NT2/D1 (cell line): ENCODE results near the gene FTCD.

Source experiments
- DNase-seq: peaks from one replicate; pipeline ENCODE4 v3.0.0-alpha.2; 2011; ENCODE audit warnings: low read depth, low spot score
- H3K27me3 ChIP-seq: 2 replicates; pipeline ENCODE4 v1.6.0; 2011; ENCODE audit warnings: mild to moderate bottlenecking; ENCODE audit not compliant: insufficient read length, insufficient read depth
- H3K36me3 ChIP-seq: 2 replicates; pipeline ENCODE4 v1.6.1; 2011; ENCODE audit warnings: mild to moderate bottlenecking, low read length, mixed read lengths; ENCODE audit not compliant: insufficient read depth, insufficient read length
- H3K4me1 ChIP-seq: 2 replicates; pipeline ENCODE4 v1.5.1; 2011; ENCODE audit not compliant: insufficient read depth, insufficient read length
- H3K4me3 ChIP-seq: 2 replicates; pipeline ENCODE4 v1.5.1; 2011; ENCODE audit warnings: low read depth; ENCODE audit not compliant: insufficient read length
- H3K9ac ChIP-seq: 2 replicates; pipeline ENCODE4 v1.6.0; 2011; ENCODE audit warnings: low read depth; ENCODE audit not compliant: insufficient read length
- H3K9me3 ChIP-seq: 2 replicates; pipeline ENCODE4 v1.5.1; 2011; ENCODE audit warnings: mild to moderate bottlenecking, low read length; ENCODE audit not compliant: insufficient read depth
- SUZ12 ChIP-seq: IDR thresholded peaks from 2 replicates; pipeline ENCODE4 v1.6.1; 2011; ENCODE audit not compliant: insufficient read length, insufficient read depth; ENCODE audit errors: extremely low read depth
- YY1 ChIP-seq: IDR thresholded peaks from 2 replicates; pipeline ENCODE4 v1.6.1; 2011; ENCODE audit not compliant: insufficient read length, insufficient read depth
- ZNF274 ChIP-seq: IDR thresholded peaks from 2 replicates; pipeline ENCODE4 v1.6.1; 2011; ENCODE audit warnings: mild to moderate bottlenecking, low read depth, low read length

The FTCD gene

DNA sequence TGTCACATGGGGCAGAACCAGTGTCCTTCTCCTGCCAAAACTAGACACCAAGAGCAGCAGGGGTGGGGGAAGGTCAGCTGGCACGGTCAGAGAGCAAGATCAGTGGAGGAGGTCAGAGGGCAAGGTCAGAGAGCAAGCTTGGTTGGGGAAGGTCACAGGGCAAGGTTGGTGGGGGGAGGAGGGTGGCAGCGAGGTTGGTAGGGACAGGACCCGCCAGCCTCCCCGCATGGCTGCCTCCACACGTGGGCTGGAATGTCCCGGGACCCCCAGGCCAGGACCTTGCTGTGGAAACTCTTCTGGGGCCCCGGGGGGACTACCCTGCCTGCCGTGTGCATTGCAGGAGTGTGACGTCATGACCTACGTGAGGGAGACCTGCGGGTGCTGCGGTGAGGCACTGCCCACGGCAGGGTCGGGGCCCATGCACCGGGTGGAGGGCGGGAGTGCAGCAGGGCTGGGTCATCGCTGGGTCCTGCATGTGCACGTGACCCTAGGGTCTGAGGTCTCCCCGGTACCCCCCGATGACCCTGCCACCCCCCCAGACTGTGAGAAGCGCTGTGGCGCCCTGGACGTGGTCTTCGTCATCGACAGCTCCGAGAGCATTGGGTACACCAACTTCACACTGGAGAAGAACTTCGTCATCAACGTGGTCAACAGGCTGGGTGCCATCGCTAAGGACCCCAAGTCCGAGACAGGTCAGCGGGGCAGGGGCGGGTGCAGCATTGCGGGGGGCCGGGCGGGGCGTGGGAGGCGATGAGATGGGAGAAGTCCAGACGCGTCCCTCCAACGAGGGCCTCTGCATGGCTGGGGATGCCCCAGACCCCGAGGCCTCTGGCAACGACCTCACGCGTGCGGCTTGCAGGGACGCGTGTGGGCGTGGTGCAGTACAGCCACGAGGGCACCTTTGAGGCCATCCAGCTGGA lies 30.2 kb downstream of the FTCD start:
- no peak for TF ChIP-seq SUZ12
- no peak for TF ChIP-seq YY1
- TF ChIP-seq ZNF274: no peak
- Histone ChIP-seq H3K4me3 (no peak overlapping the region), H3K36me3 (peaks cover 97% of the 10 kb centered on the region), H3K27me3 (no peaks in the 10 kb centered on the region), H3K9ac (no peak overlapping the region), H3K9me3 (no peaks in the 10 kb centered on the region), H3K4me1 (peaks cover 22% of the 10 kb centered on the region)
- no peak for DNase-seq

DNA sequence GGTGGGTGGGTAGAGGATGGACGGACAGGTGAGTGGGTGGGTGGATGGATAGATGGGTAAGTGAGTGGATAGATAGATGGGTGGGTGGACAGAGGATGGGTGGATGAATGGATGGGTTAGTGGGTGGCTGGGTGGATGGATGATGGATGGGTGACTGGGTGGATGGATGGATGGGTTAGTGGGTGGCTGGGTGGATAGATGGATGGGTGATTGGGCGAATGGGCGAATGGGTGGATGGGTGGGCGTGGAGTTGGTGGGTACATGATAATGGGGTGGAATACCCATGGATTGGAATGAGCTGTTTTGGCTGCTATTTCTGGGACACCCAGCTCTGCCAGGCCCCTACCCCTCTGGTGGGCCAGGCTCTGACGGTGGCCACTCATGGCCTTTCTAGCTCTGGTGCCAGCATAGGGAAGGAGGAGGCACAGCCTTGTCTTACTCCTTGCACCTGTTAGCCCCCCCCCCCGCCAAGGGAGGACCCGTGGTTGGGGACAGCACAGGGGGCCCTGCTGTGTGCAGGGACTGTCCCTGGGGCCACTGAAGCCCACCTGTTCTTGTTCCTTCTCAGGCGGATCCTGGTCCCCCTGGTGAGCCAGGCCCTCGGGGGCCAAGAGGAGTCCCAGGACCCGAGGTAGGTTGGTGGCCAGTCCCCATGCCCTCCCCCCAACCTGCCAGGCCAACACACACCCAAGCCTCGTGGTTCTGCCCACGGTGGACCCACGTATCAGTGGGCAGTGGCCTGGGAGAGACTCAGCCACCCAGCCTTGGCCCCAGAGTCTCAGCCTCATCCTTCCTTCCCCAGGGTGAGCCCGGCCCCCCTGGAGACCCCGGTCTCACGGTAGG lies 31.1 kb downstream of the FTCD start:
- Histone ChIP-seq H3K4me3 (no peak overlapping the region), H3K4me1 (peaks cover 22% of the 10 kb centered on the region), H3K9me3 (no peaks in the 10 kb centered on the region), H3K9ac (no peak overlapping the region), H3K27me3 (no peaks in the 10 kb centered on the region), H3K36me3 (peaks cover 97% of the 10 kb centered on the region)
- no peak for DNase-seq
- no peak for TF ChIP-seq YY1
- TF ChIP-seq ZNF274: no peak
- no peak for TF ChIP-seq SUZ12

DNA sequence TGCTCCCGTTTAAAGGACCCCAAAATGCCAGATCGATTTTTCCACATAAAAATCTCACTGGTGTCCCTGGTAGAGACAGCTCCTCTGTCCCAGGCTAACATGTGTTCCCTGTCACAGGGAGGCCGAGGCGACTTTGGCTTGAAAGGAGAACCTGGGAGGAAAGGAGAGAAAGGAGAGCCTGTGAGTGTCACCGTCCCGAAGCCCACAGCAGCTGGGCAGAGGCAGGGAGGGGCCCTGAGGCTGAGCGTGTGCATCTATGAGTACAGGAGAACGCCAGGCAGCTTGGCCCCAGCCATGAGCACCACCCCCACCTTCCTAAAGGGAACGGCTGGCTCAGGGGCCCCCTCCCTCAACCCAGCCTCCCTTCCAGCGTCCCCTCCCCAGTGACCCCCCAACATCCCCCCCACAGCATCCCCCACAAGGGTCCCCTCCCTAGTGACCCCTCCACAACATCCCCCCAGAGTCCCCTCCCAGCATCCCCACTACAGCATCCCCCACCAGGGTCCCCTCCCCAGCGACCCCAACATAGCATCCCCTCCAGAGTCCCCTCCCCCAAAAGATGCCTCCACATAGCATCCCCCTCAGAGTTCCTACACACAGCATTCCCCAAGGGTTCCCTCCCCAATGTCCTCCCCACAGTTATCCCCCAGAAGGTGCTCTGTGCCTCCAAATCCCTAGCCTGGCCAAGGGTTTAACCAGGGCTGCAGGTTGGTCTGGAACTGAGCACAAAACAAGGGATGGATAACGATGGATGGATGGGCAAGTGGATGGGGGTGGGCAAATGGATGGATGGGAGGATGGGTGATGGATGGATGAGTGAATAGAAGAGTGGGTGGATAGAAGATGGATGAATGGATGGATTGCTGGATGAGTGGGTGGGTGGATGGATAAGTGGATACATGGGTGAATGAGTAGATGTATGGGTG lies 32.4 kb downstream of the FTCD start:
- Histone ChIP-seq H3K9ac (no peak overlapping the region), H3K4me1 (peaks cover 11% of the 10 kb centered on the region), H3K9me3 (no peaks in the 10 kb centered on the region), H3K27me3 (no peaks in the 10 kb centered on the region), H3K36me3 (peaks cover 97% of the 10 kb centered on the region), H3K4me3 (no peak overlapping the region)
- TF ChIP-seq ZNF274 (no peak), SUZ12 (no peak), YY1 (no peak)
- DNase-seq: no peak

DNA sequence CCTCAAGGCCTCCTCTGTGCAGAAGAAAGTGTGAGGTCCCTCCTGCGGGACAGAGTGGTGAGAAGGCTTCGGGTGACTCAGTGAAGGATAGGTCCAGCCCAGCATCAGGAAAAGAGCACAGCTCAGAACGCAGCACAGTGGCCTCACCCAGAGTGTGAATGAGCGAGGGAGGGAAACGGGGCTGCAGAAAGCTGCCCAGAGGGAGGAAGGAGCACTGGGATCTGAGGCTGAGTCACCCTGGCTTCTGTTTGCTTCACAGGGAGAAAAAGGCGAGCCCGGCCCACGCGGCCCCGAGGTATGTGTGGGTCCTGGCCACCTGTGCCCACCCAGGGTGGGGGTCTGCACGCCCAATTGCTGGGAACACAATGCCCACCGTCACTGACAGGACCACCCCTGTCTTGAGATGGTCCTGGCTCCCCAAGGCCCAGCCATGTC lies 33.1 kb downstream of the FTCD start:
- no peak for DNase-seq
- no peak overlapping the region for H3K4me3 ChIP-seq

DNA sequence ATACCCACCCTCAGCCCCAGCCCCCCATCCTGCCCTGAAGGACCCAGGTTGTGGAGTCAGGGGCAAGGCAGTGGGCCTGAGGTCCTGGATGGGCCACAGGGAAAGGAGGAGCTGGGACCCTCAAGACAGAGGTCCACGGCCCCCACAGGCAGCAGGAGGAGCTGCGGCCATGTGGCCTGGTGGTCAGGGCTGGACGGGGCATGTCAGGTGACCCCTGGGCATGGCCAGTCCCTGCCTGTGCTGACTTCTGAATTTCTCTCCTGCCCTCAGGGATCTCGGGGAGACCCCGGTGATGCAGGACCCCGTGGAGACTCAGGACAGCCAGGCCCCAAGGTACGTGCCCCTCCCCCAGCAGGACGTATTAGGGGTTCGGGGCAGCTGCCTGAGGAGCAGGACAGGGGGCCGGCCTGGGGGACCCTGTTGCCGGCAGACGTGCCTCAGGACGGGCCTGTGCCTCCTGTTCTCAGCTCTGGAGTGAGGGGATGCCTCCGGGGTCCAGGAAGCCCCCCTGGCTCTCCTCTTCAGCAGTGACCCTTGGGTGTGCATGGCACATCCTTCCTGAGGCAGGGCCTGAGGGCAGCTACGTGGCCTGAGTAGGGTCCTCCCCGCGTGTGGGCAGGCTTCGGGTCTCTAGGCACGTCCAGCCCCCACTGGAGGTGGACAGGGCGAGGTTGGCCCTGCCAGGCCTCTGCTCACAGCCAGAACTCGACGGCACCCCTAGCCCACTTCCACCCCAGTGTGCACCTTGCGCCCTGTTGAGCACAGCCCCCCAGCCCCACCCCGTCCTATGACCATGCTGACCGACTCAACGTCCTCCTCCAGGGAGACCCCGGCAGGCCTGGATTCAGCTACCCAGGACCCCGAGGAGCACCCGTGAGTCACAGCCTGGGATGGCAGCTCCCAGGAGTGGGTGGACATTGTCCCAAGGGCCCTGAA lies 33.8 kb downstream of the FTCD start:
- H3K9ac ChIP-seq: no peak overlapping the region
- TF ChIP-seq ZNF274 (no peak), YY1 (no peak), SUZ12 (no peak)
- H3K27me3 ChIP-seq: no peaks in the 10 kb centered on the region
- no peak for DNase-seq
- H3K4me3 ChIP-seq: no peak overlapping the region
- peaks cover 97% of the 10 kb centered on the region for H3K36me3 ChIP-seq
- peaks cover 6% of the 10 kb centered on the region for H3K4me1 ChIP-seq
- no peaks in the 10 kb centered on the region for H3K9me3 ChIP-seq

More for the DNA sequence above, 33.1 kb downstream of the FTCD start:
- Histone ChIP-seq H3K4me1 (peaks cover 7% of the 10 kb centered on the region), H3K9me3 (no peaks in the 10 kb centered on the region), H3K9ac (no peak overlapping the region), H3K27me3 (no peaks in the 10 kb centered on the region), H3K36me3 (peaks cover 97% of the 10 kb centered on the region)
- no peak for TF ChIP-seq ZNF274
- TF ChIP-seq YY1: no peak
- no peak for TF ChIP-seq SUZ12
